OCI-LY7 (cell line): ENCODE results near the gene SPRYD4. TPM values are rescaled to one million over a fixed set of nuclear protein-coding genes. Genes with fewer than 3 reads are reported as not detected.
A peak's percentile ranks its signal among the peaks of the same experiment; 100 is the strongest.

Experiments used
- BruUV-seq: library from RNA; stranded (reverse); fragments of 400-500 nt; replicated peaks from 2 replicates; lab custom pipeline; 2021; lab: Mats Ljungman, UMichigan
- CTCF ChIA-PET: fragments of 300-600 bp; sonication (Branson Sonifier 250); formaldehyde crosslinking; loops from one replicate; lab custom pipeline; 2022; ENCODE audit warnings: antibody characterized with exemption; ENCODE audit not compliant: unreplicated experiment; lab: Charles Lee
- POLR2A ChIA-PET: fragments of 300-600 bp; sonication (Branson Sonifier 250); formaldehyde crosslinking; loops from one replicate; lab custom pipeline; 2022; ENCODE audit warnings: antibody characterized with exemption; lab: Charles Lee
- DNase-seq: peaks from one replicate; pipeline ENCODE4 v3.0.0-alpha.2; 2015; ENCODE audit warnings: low spot score
- H2AFZ ChIP-seq: fragments of 200-600 bp; sonication (generic), shearing (Covaris generic); 2 replicates; pipeline ENCODE4 v1.6.1; 2014; ENCODE audit warnings: mild to moderate bottlenecking, antibody characterized with exemption, low read length, moderate library complexity
- H3K27ac ChIP-seq: fragments of 200-600 bp; sonication (generic); 2 replicates; pipeline ENCODE4 v1.5.1; 2014; ENCODE audit warnings: mixed run types, low read depth, mild to moderate bottlenecking, moderate library complexity, low read length, inconsistent platforms; ENCODE audit not compliant: poor library complexity, severe bottlenecking
- H3K36me3 ChIP-seq: fragments of 200-600 bp; sonication (generic); 2 replicates; pipeline ENCODE4 v1.6.1; 2014; ENCODE audit warnings: mild to moderate bottlenecking, antibody characterized with exemption, low read length, moderate library complexity, mixed read lengths; ENCODE audit not compliant: insufficient read depth
- H3K4me1 ChIP-seq: fragments of 200-600 bp; sonication (generic); 2 replicates; pipeline ENCODE4 v1.5.1; 2014; ENCODE audit warnings: mild to moderate bottlenecking, low read length; ENCODE audit not compliant: insufficient read depth, poor library complexity, severe bottlenecking
- H3K4me2 ChIP-seq: fragments of 200-600 bp; sonication (generic); 2 replicates; pipeline ENCODE4 v1.6.1; 2014; ENCODE audit warnings: mild to moderate bottlenecking, low read length
- H3K4me3 ChIP-seq: fragments of 200-600 bp; sonication (generic); 2 replicates; pipeline ENCODE4 v1.5.1; 2014; ENCODE audit warnings: mild to moderate bottlenecking, low read depth, low read length; ENCODE audit not compliant: poor library complexity, severe bottlenecking
- H3K79me2 ChIP-seq: fragments of 200-600 bp; sonication (generic); 2 replicates; pipeline ENCODE4 v1.6.1; 2016; ENCODE audit warnings: low read depth, mild to moderate bottlenecking, low read length, moderate library complexity, mixed read lengths; ENCODE audit not compliant: insufficient read depth
- H3K9me2 ChIP-seq: fragments of 200-600 bp; sonication (generic); 2 replicates; pipeline ENCODE4 v1.6.1; 2016; ENCODE audit warnings: mild to moderate bottlenecking, low read length, mixed read lengths; ENCODE audit not compliant: insufficient read depth
- H3K9me3 ChIP-seq: fragments of 200-600 bp; sonication (generic); 2 replicates; pipeline ENCODE4 v1.6.1; 2014; ENCODE audit warnings: mild to moderate bottlenecking, mixed run types, low read length, mixed read lengths
- H4K20me1 ChIP-seq: fragments of 200-600 bp; sonication (generic); 2 replicates; pipeline ENCODE4 v1.6.1; 2014; ENCODE audit warnings: mild to moderate bottlenecking, antibody characterized with exemption, low read length, moderate library complexity, mixed read lengths; ENCODE audit not compliant: insufficient read depth
- EZH2phosphoT487 ChIP-seq: fragments of 200-600 bp; sonication (generic); IDR thresholded peaks from 2 replicates; pipeline ENCODE4 v1.6.1; 2018; ENCODE audit warnings: low read depth, borderline replicate concordance, mild to moderate bottlenecking, mixed run types, antibody characterized with exemption, low read length, moderate library complexity, mixed read lengths
- intact Hi-C: fragments of 100-400 bp; cut with micrococcal nuclease; formaldehyde crosslinking; loops from one replicate; pipeline ENCODE4 v1.10.0; 2022; ENCODE audit not compliant: unreplicated experiment
- total RNA-seq, 2 experiments: library from RNA; depleted of rRNA in 1 of 2; stranded (reverse); fragments of >200 nt in 1 of 2; shearing (Covaris generic) in 1 of 2; gene quantifications; 2 replicates each; pipeline ENCODE4 v1.2.3, GENCODE V29; 2014 to 2022
- TF ChIP-seq, protein P1 (sequence below): fragments of 200-600 bp; sonication (generic); conservative IDR thresholded peaks from 2 replicates; pipeline ENCODE4 v1.5.1; 2014; ENCODE audit warnings: mild to moderate bottlenecking, antibody characterized with exemption, low read length, moderate library complexity, mixed read lengths

The SPRYD4 gene
- total RNA-seq, 2 experiments from 2014 or later, result 5.9 to 7.5 TPM

DNA sequence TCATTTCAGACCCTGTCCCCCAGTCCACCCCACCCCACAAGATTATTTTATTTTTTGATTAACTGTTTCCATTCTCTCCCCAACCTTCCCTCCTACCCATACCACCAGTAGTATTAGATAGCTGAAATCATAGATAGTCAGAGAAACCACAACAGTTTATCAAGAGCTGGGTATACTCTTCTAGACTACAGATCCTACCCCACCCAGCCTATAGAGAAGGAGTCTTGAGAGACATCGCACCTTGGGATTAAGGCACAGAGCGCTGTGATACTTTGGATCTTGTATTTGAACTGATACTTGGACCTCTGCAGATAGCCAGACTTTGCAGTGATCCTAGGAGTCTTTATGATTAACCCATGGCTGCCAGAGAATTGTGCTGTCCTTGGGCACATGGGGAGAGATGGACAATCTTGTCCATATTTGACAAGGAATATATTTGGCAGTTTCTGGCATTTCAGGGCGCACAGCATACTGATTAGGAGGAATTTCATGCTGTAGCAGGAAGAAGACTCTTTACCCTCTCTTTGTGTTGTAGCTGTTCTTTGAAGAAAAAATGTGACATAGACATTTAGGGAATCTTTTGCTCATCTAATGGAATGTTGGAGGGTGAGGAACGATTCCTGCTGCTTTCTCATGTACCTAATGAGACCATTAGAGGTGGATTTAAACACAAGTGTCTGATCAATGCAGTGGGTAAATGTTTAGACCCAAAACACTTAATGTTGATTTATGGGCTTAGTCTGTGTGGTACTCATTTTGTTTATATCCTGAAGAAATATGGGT is 54.2 kb downstream of the SPRYD4 start:
- no peaks in the 10 kb centered on the region for H3K79me2 ChIP-seq
- intact Hi-C loops, result no loop called here
- no peaks in the 10 kb centered on the region for H3K4me1 ChIP-seq
- POLR2A ChIA-PET, result interaction anchor here (1.1 to 1.3 kb wide), 2 partner anchors 8 to 62 kb away, joined by 3 to 4 read pairs; no protein-coding TSS in a partner anchor
- peak overlapping the region; percentile 68; the same call in 1 of the 2 replicates for H2AFZ ChIP-seq
- TF ChIP-seq, protein P1, sequence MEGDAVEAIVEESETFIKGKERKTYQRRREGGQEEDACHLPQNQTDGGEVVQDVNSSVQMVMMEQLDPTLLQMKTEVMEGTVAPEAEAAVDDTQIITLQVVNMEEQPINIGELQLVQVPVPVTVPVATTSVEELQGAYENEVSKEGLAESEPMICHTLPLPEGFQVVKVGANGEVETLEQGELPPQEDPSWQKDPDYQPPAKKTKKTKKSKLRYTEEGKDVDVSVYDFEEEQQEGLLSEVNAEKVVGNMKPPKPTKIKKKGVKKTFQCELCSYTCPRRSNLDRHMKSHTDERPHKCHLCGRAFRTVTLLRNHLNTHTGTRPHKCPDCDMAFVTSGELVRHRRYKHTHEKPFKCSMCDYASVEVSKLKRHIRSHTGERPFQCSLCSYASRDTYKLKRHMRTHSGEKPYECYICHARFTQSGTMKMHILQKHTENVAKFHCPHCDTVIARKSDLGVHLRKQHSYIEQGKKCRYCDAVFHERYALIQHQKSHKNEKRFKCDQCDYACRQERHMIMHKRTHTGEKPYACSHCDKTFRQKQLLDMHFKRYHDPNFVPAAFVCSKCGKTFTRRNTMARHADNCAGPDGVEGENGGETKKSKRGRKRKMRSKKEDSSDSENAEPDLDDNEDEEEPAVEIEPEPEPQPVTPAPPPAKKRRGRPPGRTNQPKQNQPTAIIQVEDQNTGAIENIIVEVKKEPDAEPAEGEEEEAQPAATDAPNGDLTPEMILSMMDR, result no peak
- TF ChIP-seq EZH2phosphoT487, result no peak
- H3K27ac ChIP-seq, result no peak overlapping the region
- no peaks in the 10 kb centered on the region for H4K20me1 ChIP-seq
- CTCF ChIA-PET, result no interaction called here
- H3K9me3 ChIP-seq, result no peaks in the 10 kb centered on the region
- BruUV-seq, result no TSS peak
- no peaks in the 10 kb centered on the region for H3K36me3 ChIP-seq
- H3K4me3 ChIP-seq, result peak overlapping the region; percentile 44
- H3K9me2 ChIP-seq, result no peaks in the 10 kb centered on the region
- peak overlapping the region; percentile 39 for H3K4me2 ChIP-seq
- no peak for DNase-seq

DNA sequence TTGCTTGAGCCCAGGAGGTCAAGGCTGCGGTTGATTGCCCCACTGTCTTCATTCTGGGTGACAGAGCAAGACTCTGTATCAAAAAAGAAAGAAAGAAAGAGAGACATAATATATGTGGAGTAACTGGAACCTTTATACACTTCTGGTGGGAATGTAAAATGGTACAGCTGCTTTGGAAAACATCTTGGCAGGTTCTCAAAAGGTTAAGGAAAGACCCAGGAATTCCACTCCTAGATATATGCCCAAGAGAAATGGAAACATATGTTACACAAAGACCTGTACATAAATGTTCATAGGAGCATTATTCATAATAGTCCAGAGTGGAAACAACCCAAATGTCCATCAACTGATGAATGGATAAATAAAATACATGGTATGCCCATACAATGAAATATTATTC is 60.5 kb downstream of the SPRYD4 start:
- no peaks in the 10 kb centered on the region for H3K36me3 ChIP-seq
- no peaks in the 10 kb centered on the region for H3K4me1 ChIP-seq
- intact Hi-C loops, result no loop called here
- H3K9me2 ChIP-seq, result no peaks in the 10 kb centered on the region
- H3K79me2 ChIP-seq, result no peaks in the 10 kb centered on the region
- no peak overlapping the region for H3K27ac ChIP-seq
- no peak overlapping the region for H2AFZ ChIP-seq
- no peaks in the 10 kb centered on the region for H4K20me1 ChIP-seq
- no peak for DNase-seq
- POLR2A ChIA-PET, result no interaction called here
- no peak overlapping the region for H3K4me2 ChIP-seq
- H3K4me3 ChIP-seq, result no peak overlapping the region
- TF ChIP-seq EZH2phosphoT487, result no peak
- TF ChIP-seq, protein P1, result no peak
- no peaks in the 10 kb centered on the region for H3K9me3 ChIP-seq
- CTCF ChIA-PET, result no interaction called here
- BruUV-seq, result no TSS peak

Other genes starting within 250 kb of the SPRYD4 start
- gene RNF41, start 246.7 kb upstream of the SPRYD4 start, total RNA-seq (2014; rRNA removed; shearing (Covaris generic)), result 63.8 and 76.1 TPM in 2 replicates
- gene RNF41, start 246.7 kb upstream of the SPRYD4 start, total RNA-seq (2022), result 43.7 and 45.6 TPM in 2 replicates
- 37.5 and 46.0 TPM in 2 replicates for gene NABP2, start 244.2 kb upstream of the SPRYD4 start, total RNA-seq (2014; rRNA removed; shearing (Covaris generic))
- gene NABP2, start 244.2 kb upstream of the SPRYD4 start, total RNA-seq (2022), result 54.1 and 61.1 TPM in 2 replicates
- gene SLC39A5, start 238.5 kb upstream of the SPRYD4 start, total RNA-seq (2014; rRNA removed; shearing (Covaris generic)), result 0.76 and 2.5 TPM in 2 replicates
- 1.2 and 1.4 TPM in 2 replicates for gene SLC39A5, start 238.5 kb upstream of the SPRYD4 start, total RNA-seq (2022)
- 7.0 and 11.7 TPM in 2 replicates for gene ANKRD52, start 210.2 kb upstream of the SPRYD4 start, total RNA-seq (2014; rRNA removed; shearing (Covaris generic))
- 35.0 and 35.6 TPM in 2 replicates for gene ANKRD52, start 210.2 kb upstream of the SPRYD4 start, total RNA-seq (2022)
- gene COQ10A, start 201.6 kb upstream of the SPRYD4 start, total RNA-seq (2014; rRNA removed; shearing (Covaris generic)), result 15.8 and 22.1 TPM in 2 replicates
- 20.6 and 28.9 TPM in 2 replicates for gene COQ10A, start 201.6 kb upstream of the SPRYD4 start, total RNA-seq (2022)
- 150 and 154 TPM in 2 replicates for gene CS, start 168.2 kb upstream of the SPRYD4 start, total RNA-seq (2014; rRNA removed; shearing (Covaris generic))
- gene CS, start 168.2 kb upstream of the SPRYD4 start, total RNA-seq (2022), result 262 and 281 TPM in 2 replicates
- gene CNPY2, start 152.6 kb upstream of the SPRYD4 start, total RNA-seq (2014; rRNA removed; shearing (Covaris generic)), result 62.8 and 75.5 TPM in 2 replicates
- 80.2 and 85.5 TPM in 2 replicates for gene CNPY2, start 152.6 kb upstream of the SPRYD4 start, total RNA-seq (2022)
- 69.9 and 106 TPM in 2 replicates for gene PAN2, start 134.6 kb upstream of the SPRYD4 start, total RNA-seq (2014; rRNA removed; shearing (Covaris generic))
- 117 and 132 TPM in 2 replicates for gene PAN2, start 134.6 kb upstream of the SPRYD4 start, total RNA-seq (2022)
- gene IL23A, start 129.7 kb upstream of the SPRYD4 start, total RNA-seq (2014; rRNA removed; shearing (Covaris generic)), result 16.3 and 18.3 TPM in 2 replicates
- 9.8 and 12.7 TPM in 2 replicates for gene IL23A, start 129.7 kb upstream of the SPRYD4 start, total RNA-seq (2022)
- gene STAT2, start 108.5 kb upstream of the SPRYD4 start, total RNA-seq (2014; rRNA removed; shearing (Covaris generic)), result 75.3 and 89.0 TPM in 2 replicates
- 126 and 135 TPM in 2 replicates for gene STAT2, start 108.5 kb upstream of the SPRYD4 start, total RNA-seq (2022)
- 0.16 TPM in 1 of 2 replicates, not detected in the other for gene APOF, start 105.7 kb upstream of the SPRYD4 start, total RNA-seq (2014; rRNA removed; shearing (Covaris generic))
- gene APOF, start 105.7 kb upstream of the SPRYD4 start, total RNA-seq (2022), result 0.20 and 0.38 TPM in 2 replicates
- 44.8 and 46.5 TPM in 2 replicates for gene TIMELESS, start 19.2 kb upstream of the SPRYD4 start, total RNA-seq (2014; rRNA removed; shearing (Covaris generic))
- gene TIMELESS, start 19.2 kb upstream of the SPRYD4 start, total RNA-seq (2022), result 103 and 115 TPM in 2 replicates
- not detected in 2 replicates for gene MIP, start 13.9 kb upstream of the SPRYD4 start, total RNA-seq (2014; rRNA removed; shearing (Covaris generic))
- gene MIP, start 13.9 kb upstream of the SPRYD4 start, total RNA-seq (2022), result 0.57 TPM in 1 of 2 replicates, not detected in the other
- not detected in 2 replicates for gene GLS2, start 19.6 kb downstream of the SPRYD4 start, total RNA-seq (2014; rRNA removed; shearing (Covaris generic))
- gene GLS2, start 19.6 kb downstream of the SPRYD4 start, total RNA-seq (2022), result not detected in 2 replicates
- 0.32 and 2.2 TPM in 2 replicates for gene RBMS2, start 53.2 kb downstream of the SPRYD4 start, total RNA-seq (2014; rRNA removed; shearing (Covaris generic))
- 0.27 and 1.1 TPM in 2 replicates for gene RBMS2, start 53.2 kb downstream of the SPRYD4 start, total RNA-seq (2022)
- 37.5 and 40.6 TPM in 2 replicates for gene BAZ2A, start 161.7 kb downstream of the SPRYD4 start, total RNA-seq (2014; rRNA removed; shearing (Covaris generic))
- gene BAZ2A, start 161.7 kb downstream of the SPRYD4 start, total RNA-seq (2022), result 139 and 153 TPM in 2 replicates
- 348 and 385 TPM in 2 replicates for gene ATP5F1B, start 177.4 kb downstream of the SPRYD4 start, total RNA-seq (2014; rRNA removed; shearing (Covaris generic))
- gene ATP5F1B, start 177.4 kb downstream of the SPRYD4 start, total RNA-seq (2022), result 732 and 737 TPM in 2 replicates
- 77.3 and 91.2 TPM in 2 replicates for gene PTGES3, start 219.7 kb downstream of the SPRYD4 start, total RNA-seq (2014; rRNA removed; shearing (Covaris generic))
- 231 and 269 TPM in 2 replicates for gene PTGES3, start 219.7 kb downstream of the SPRYD4 start, total RNA-seq (2022)